ENCODE results near the gene CSF1R.

- TF ChIP-seq POLR2A (IDR thresholded peaks at IDR 0.05) (no peak), CTCF (IDR thresholded peaks at IDR 0.05) (no peak), POLR2AphosphoS5 (IDR thresholded peaks at IDR 0.05) (no peak)
Observed at GRCh38 chr5:150042459-150042858, 43.9 kb downstream of the CSF1R start.

Measured in breast epithelium (tissue), 3 donors.